Liver (tissue), 9 donors: Measurements from ENCODE around the gene APOB. TPM values are rescaled to one million over a fixed set of nuclear protein-coding genes. Genes with fewer than 3 reads are reported as not detected.

Experiments
- DNase-seq: peaks from one replicate; pipeline ENCODE4 v3.0.0-alpha.2; 2017; ENCODE audit warnings: low spot score
- H3K27ac ChIP-seq, 2 donors: one replicate each; pipeline ENCODE4 v1.7.0; 2013; ENCODE audit warnings: inconsistent platforms in 2 of 2, low read length in 2 of 2, control low read depth in 1 of 2, low read depth in 1 of 2, mild to moderate bottlenecking in 1 of 2
- H3K27me3 ChIP-seq, 4 donors: one replicate each; pipeline versions ENCODE4 v1.6.1 to v1.7.0; 2013; ENCODE audit warnings: low read length in 3 of 4, inconsistent platforms in 1 of 4, mild to moderate bottlenecking in 1 of 4, moderate library complexity in 1 of 4; ENCODE audit not compliant: control insufficient read depth in 4 of 4, insufficient read depth in 4 of 4
- H3K36me3 ChIP-seq, 4 donors: one replicate each; pipeline versions ENCODE4 v1.6.1 to v1.7.0; 2013; ENCODE audit warnings: low read length in 3 of 4, mild to moderate bottlenecking in 3 of 4, low read depth in 1 of 4, moderate library complexity in 1 of 4; ENCODE audit not compliant: control insufficient read depth in 4 of 4, insufficient read depth in 3 of 4
- H3K4me1 ChIP-seq, 4 donors: one replicate each; pipeline versions ENCODE4 v1.6.1 to v1.7.0; 2013; ENCODE audit warnings: low read length in 3 of 4, mild to moderate bottlenecking in 3 of 4, moderate library complexity in 1 of 4; ENCODE audit not compliant: control insufficient read depth in 4 of 4, insufficient read depth in 4 of 4
- H3K4me3 ChIP-seq, 3 donors: one replicate each; pipeline versions ENCODE4 v1.6.1 to v1.7.0; 2013; ENCODE audit warnings: low read length in 3 of 3, control low read depth in 1 of 3, low read depth in 1 of 3, mild to moderate bottlenecking in 1 of 3
- H3K9ac ChIP-seq, 2 donors: one replicate each; pipeline ENCODE4 v1.7.0; 2013; ENCODE audit warnings: low read length in 2 of 2, mild to moderate bottlenecking in 2 of 2, moderate library complexity in 2 of 2, control low read depth in 1 of 2, low read depth in 1 of 2
- H3K9me3 ChIP-seq, 4 donors: one replicate each; pipeline versions ENCODE4 v1.6.1 to v1.7.0; 2013; ENCODE audit warnings: low read length in 3 of 4; ENCODE audit not compliant: control insufficient read depth in 4 of 4
- ATF3 ChIP-seq: IDR thresholded peaks from 2 replicates; pipeline ENCODE4 v1.6.1; 2016; ENCODE audit warnings: antibody characterized with exemption
- CTCF ChIP-seq: fragments of 150-350 bp; IDR thresholded peaks from 2 replicates; pipeline ENCODE4 v1.5.1; 2017; ENCODE audit warnings: improper control_type of control experiment, low read depth, low read length; ENCODE audit not compliant: missing input control
- EGR1 ChIP-seq, 2 donors: IDR thresholded peaks; 2 replicates each; pipeline ENCODE4 v1.6.1; 2016 to 2018; ENCODE audit warnings: antibody characterized with exemption in 2 of 2, low read depth in 2 of 2
- FOXA1 ChIP-seq: IDR thresholded peaks from 2 replicates; pipeline ENCODE4 v1.6.1; 2016; ENCODE audit warnings: antibody characterized with exemption
- FOXA2 ChIP-seq: IDR thresholded peaks from 2 replicates; pipeline ENCODE4 v1.6.1; 2016; ENCODE audit warnings: antibody characterized with exemption
- GABPA ChIP-seq, 2 donors: IDR thresholded peaks in 1 of 2; conservative IDR thresholded peaks in 1 of 2; 2 replicates each; pipeline ENCODE4 v1.6.1; 2016; ENCODE audit warnings: antibody characterized with exemption in 2 of 2, mild to moderate bottlenecking in 1 of 2, moderate library complexity in 1 of 2
- HNF4A ChIP-seq, 2 donors: conservative IDR thresholded peaks; 2 replicates each; pipeline ENCODE4 v1.6.1; 2016; ENCODE audit warnings: antibody characterized with exemption in 2 of 2, mild to moderate bottlenecking in 2 of 2
- HNF4G ChIP-seq: IDR thresholded peaks from 2 replicates; pipeline ENCODE4 v1.6.1; 2016; ENCODE audit warnings: antibody characterized with exemption
- JUND ChIP-seq, 2 donors: IDR thresholded peaks; 2 replicates each; pipeline ENCODE4 v1.6.1; 2016; ENCODE audit warnings: antibody characterized with exemption in 2 of 2
- MAX ChIP-seq: IDR thresholded peaks from 2 replicates; pipeline ENCODE4 v1.6.1; 2016; ENCODE audit warnings: antibody characterized with exemption
- NR2F2 ChIP-seq: IDR thresholded peaks from 2 replicates; pipeline ENCODE4 v1.6.1; 2016; ENCODE audit warnings: antibody characterized with exemption
- RAD21 ChIP-seq, 2 donors: IDR thresholded peaks; 2 replicates each; pipeline ENCODE4 v1.6.1; 2016; ENCODE audit warnings: antibody characterized with exemption in 2 of 2, mild to moderate bottlenecking in 2 of 2
- REST ChIP-seq: IDR thresholded peaks from 2 replicates; pipeline ENCODE4 v1.6.1; 2016; ENCODE audit warnings: antibody characterized with exemption, mild to moderate bottlenecking
- RXRA ChIP-seq, 2 donors: IDR thresholded peaks; 2 replicates each; pipeline ENCODE4 v1.6.1; 2017 to 2018; ENCODE audit warnings: antibody characterized with exemption in 2 of 2, mild to moderate bottlenecking in 1 of 2
- SP1 ChIP-seq: IDR thresholded peaks from 2 replicates; pipeline ENCODE4 v1.6.1; 2018; ENCODE audit warnings: antibody characterized with exemption, mild to moderate bottlenecking
- TAF1 ChIP-seq: conservative IDR thresholded peaks from 2 replicates; pipeline ENCODE4 v1.6.1; 2016; ENCODE audit warnings: antibody characterized with exemption, mild to moderate bottlenecking
- YY1 ChIP-seq: IDR thresholded peaks from 2 replicates; pipeline ENCODE4 v1.6.1; 2016; ENCODE audit warnings: antibody characterized with exemption, mild to moderate bottlenecking
- WGBS: extraction: QIAGEN DNeasy Blood & Tissue Kit; methylation state at CpG from one replicate; pipeline ENCODE4 v1.1.7; 2013; 5-methylcytosine and 5-hydroxymethylcytosine counted together
- polyA plus RNA-seq, 2 donors: library from polyadenylated mRNA; stranded (reverse) in 1 of 2; unstranded in 1 of 2; fragments of 200-250 nt in 1 of 2; fragments of >200 nt in 1 of 2; fragmentation: Nextera tagmentation in 1 of 2; extraction: Ambion mirVana in 1 of 2; gene quantifications; one replicate each; pipeline versions ENCODE4 v1.2.1 to v1.2.3, GENCODE V29; 2013 to 2015
- total RNA-seq, 2 donors: library from RNA; depleted of rRNA; stranded (reverse); fragments of >200 nt; gene quantifications; one replicate each; pipeline ENCODE4 v1.2.3, GENCODE V29; 2014
- TF ChIP-seq, protein P1 (sequence below): IDR thresholded peaks from 2 replicates; pipeline ENCODE4 v1.6.1; 2016; ENCODE audit warnings: antibody characterized with exemption
- donor health status: healthy.
- donor health status: healthy.
- donor health status: healthy.
- donor health status: healthy.
- donor health status: healthy.

APOB gene
- total and polyA plus RNA-seq, 4 donors = 431 to 2,949 (median 1,463) TPM

DNA sequence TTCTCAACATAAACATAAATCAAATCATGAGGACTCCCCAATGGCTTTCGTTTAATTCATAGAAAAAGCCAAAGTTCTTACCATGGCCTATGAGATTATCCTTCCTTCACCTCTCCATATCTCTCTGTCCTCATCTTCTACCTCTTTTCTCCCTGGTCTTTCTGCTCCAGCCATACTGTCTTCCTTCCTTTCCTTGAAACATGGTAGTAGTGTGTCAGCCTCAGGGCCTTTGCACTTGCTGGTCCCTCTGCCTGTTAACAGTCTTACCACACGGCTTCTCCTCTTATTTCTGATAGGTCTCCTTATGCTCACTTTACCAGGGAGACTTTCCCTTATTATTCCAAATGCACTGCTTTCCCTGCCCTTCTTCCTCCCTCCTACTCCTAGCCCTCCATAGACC, 25.6 kb downstream of the APOB start:
- TF ChIP-seq ATF3 = no peak
- TF ChIP-seq RXRA (IDR thresholded peaks at IDR 0.05) = no peak
- TF ChIP-seq TAF1 = no peak
- no peak for TF ChIP-seq SP1
- no peak for TF ChIP-seq RAD21 (IDR thresholded peaks at IDR 0.05)
- TF ChIP-seq HNF4G = no peak
- TF ChIP-seq, protein P1, sequence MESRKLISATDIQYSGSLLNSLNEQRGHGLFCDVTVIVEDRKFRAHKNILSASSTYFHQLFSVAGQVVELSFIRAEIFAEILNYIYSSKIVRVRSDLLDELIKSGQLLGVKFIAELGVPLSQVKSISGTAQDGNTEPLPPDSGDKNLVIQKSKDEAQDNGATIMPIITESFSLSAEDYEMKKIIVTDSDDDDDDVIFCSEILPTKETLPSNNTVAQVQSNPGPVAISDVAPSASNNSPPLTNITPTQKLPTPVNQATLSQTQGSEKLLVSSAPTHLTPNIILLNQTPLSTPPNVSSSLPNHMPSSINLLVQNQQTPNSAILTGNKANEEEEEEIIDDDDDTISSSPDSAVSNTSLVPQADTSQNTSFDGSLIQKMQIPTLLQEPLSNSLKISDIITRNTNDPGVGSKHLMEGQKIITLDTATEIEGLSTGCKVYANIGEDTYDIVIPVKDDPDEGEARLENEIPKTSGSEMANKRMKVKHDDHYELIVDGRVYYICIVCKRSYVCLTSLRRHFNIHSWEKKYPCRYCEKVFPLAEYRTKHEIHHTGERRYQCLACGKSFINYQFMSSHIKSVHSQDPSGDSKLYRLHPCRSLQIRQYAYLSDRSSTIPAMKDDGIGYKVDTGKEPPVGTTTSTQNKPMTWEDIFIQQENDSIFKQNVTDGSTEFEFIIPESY = no peak
- TF ChIP-seq HNF4A (conservative IDR thresholded peaks at IDR 0.05) = no peak
- TF ChIP-seq GABPA (IDR thresholded peaks at IDR 0.05 in 1 of 2, conservative IDR thresholded peaks at IDR 0.05 in 1 of 2) = no peak
- no peak for TF ChIP-seq YY1
- no peak for TF ChIP-seq FOXA1
- TF ChIP-seq JUND (IDR thresholded peaks at IDR 0.05) = no peak
- no peak for TF ChIP-seq NR2F2
- no peak for TF ChIP-seq FOXA2
- no peak for TF ChIP-seq MAX
- no peak for TF ChIP-seq CTCF
- TF ChIP-seq REST = no peak
- no peak for TF ChIP-seq EGR1 (IDR thresholded peaks at IDR 0.05; ENCODE audit: low read depth in 2 of 2)
- peaks cover 0 to 4% (median 1%) of the 10 kb centered on the region in 4 donors for H3K4me1 ChIP-seq
- WGBS = 91% methylated on average over 2 of the region's 2 CpGs

More for the DNA sequence above, 25.6 kb downstream of the APOB start:
- H3K4me3 ChIP-seq = no peak overlapping the region
- DNase-seq = no peak
- H3K9ac ChIP-seq = no peak overlapping the region
- H3K27me3 ChIP-seq = no peaks in the 10 kb centered on the region
- H3K27ac ChIP-seq = no peak overlapping the region
- no peaks in the 10 kb centered on the region for H3K9me3 ChIP-seq
- peaks cover 16 to 94% (median 88%) of the 10 kb centered on the region in 4 donors for H3K36me3 ChIP-seq
